Neural cell (in vitro differentiated cells): ENCODE measurements around the gene CENPL.
"Not testable (repeated sequence)": the region's sequence is repeated elsewhere in the genome, so short reads cannot be mapped to it uniquely, and the experiment has no call there.

ENCODE experiments used
- CTCF ChIP-seq: fragments of 450-650 bp; IDR thresholded peaks from 2 replicates; pipeline ENCODE4 v1.5.1; 2014; ENCODE audit warnings: antibody characterized with exemption, mild to moderate bottlenecking, moderate library complexity; ENCODE audit not compliant: poor library complexity, severe bottlenecking
- EZH2 ChIP-seq: fragments of 200-600, 300-800 bp; shearing (Covaris generic), sonication (generic); IDR thresholded peaks from 2 replicates; pipeline ENCODE4 v1.6.1; 2014; ENCODE audit warnings: antibody characterized with exemption, low read length, borderline replicate concordance, mild to moderate bottlenecking; ENCODE audit not compliant: insufficient read depth, poor library complexity, severe bottlenecking
- POLR2AphosphoS5 ChIP-seq: IDR thresholded peaks from 2 replicates; pipeline ENCODE4 v1.6.1; 2012

GRCh38 chr1:173813654-173814053 is 11.0 kb downstream of the CENPL start:
- TF ChIP-seq CTCF, EZH2, POLR2AphosphoS5: not testable (repeated sequence)
